CD4-positive, alpha-beta T cell treated with Interleukin-17A for 1 hour (primary cell): ENCODE measurements around the gene NHSL2.

Experiments
- DNase-seq: peaks from one replicate; pipeline ENCODE4 v3.0.0-alpha.2; 2020

NHSL2 gene

DNA sequence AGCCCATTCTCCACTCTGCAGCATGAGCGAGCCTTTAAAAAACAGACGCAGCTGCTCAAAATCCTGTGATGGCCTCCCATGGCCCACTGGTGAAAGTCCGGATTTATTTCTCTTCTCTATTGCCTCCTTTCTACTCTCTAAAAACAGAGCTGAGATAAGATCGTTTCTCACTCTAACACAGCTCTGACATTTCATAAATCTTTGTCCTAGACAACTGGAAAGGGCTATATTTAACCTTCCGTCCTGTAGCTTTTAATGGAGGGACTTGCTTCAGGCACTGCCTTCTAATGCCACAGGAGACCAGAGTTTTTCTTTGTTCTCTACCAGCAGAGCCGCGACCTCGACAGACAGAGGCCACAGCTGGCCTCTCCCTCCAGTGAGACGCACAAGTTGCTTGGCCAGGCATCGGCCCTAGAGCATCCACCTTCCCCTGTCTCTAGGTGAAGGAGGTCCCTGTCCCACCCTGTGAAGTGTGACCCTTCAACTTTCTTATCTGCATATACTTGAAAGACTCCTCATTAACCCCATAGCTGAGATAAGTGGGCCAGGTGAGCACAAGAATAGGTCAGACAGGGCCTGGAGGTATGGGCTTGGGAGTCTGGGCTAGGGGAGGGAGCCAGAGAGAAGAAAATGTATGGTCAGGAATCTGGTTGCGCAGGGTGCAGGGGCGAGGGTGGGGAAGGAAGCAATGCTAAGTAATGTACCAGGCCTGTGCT lies 171.1 kb downstream of the NHSL2 start:
- no peak for DNase-seq

DNA sequence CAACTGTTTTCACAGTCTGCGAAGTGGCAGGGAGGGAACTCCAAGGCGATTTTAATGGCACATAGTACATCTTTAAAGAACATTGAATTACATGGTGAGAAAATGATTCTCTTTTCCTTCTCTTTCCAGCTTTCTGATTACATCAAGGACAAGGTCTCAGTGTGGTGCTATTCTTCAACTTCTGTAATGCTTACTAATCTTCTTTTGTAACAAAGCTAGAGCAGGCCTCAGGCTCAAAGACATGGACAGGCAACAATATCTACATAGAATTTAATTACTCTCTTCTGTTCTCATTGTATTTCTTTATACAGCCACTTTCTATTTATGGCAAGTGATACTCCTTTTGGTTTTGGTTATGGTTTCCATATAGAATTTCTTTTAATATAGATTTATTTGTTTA lies 172.6 kb downstream of the NHSL2 start:
- no peak for DNase-seq

DNA sequence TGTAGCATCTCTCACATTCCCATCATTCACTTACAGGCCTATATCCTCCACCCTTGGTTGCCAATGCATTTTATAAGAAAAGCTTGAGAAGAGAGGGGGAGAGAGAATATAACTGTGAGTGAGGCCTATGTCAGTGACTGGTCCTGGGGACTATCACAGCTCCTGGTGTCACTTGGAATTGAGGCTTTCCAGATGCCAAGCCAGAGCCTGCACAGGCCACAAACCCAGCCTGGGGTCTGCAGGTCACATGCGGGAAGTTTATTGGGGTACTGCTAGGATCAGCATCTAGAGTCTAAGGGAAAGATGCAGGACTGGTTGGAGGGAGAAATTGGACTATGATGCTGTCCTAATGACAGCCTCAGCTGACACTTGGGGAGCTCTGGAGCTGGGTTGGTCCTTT lies 173.5 kb downstream of the NHSL2 start:
- DNase-seq = no peak

DNA sequence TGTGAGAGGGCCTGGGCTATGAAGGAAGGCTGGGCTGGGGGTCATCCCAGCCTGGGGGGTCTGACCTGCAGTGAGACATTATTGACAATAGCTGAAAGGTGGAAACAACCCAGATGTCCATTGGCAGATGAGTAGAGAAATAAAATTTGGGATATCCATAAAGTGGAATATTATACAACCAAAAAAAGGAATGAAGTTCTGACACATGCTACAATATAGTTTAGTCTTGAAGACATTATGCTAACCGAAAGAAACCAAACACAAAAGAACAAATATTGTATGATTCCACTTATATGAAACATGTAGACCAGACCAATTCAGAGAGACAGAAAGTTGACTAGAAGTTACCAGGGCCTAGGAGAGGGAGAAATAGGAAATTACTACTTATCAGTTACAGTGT lies 176.3 kb downstream of the NHSL2 start:
- DNase-seq = no peak

DNA sequence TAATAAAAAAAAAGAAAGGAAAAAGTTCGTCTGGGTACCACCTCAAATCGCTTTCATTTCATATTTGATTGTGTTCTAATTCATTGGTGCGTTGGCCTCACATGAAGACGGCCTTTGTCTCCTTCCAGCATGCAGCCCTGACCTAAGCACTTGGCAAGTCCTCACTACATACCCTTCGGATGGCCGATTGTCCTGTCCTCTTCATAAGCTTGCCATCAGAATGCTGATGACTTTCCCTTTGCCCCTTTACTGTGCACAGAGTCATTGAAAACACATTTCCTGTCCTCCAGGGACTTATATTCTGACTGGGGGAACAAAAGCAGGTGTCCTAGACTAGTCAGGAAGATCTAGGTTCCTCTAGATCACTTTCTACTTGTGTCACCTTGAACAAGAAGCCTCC lies 178.1 kb downstream of the NHSL2 start:
- DNase-seq = no peak

DNA sequence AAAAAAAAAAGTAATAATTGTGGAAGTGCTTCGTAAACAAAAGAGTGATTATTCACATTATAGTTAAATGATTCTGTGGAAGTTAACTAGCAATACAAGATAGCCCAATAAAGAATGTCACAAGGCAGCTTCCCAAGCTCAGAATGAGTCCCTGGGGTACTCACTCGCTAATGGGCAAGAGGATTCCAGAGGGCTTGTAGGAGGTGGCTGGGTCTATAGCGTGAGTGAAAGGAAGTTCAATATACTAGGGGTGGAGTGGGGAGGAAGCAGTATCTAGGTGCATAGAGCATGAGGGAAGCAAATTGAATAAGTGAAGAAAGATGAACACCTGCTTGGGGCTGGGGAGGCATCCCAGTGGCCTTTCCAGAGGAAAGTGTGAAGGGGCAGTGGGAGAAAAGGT lies 178.6 kb downstream of the NHSL2 start:
- no peak for DNase-seq

DNA sequence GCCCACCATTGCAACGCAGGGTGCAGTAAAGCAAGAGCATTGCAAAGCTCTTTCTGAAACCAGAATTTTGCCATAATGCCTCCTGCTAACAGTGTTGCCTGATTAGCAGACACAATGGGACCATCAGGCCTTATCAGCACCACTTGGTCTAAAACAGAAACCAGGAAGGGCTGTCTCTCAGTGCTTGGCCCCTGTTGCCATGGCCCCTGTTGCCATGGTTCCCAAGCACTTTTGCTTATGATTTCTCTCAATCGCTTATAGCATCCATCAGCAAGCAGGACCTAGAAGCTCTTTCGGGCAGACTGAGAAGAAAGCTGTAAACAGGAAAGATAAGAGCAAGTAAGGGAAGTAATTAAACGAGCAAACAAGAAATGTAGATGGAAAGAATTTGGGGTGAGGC lies 184.2 kb downstream of the NHSL2 start:
- DNase-seq = peak; percentile 89

DNA sequence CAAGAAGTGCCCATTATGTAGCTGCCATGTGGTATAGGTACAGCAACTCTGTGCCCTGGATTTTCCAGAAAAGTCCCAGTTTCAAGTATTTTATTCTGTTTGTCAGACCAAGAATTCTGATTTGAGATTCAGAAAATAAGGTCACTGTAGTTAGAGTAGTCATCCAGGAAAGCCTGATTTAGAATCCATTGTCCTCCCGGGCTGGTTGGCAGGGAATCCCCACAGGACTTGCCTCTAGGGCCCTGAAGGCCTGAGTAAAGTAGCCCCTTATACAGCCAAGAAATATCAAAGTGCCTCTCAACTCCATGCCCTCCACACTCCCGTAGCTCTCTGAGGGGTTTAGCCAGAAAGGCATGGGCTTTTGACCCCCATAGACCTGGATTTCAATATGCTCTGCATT lies 184.7 kb downstream of the NHSL2 start:
- no peak for DNase-seq

DNA sequence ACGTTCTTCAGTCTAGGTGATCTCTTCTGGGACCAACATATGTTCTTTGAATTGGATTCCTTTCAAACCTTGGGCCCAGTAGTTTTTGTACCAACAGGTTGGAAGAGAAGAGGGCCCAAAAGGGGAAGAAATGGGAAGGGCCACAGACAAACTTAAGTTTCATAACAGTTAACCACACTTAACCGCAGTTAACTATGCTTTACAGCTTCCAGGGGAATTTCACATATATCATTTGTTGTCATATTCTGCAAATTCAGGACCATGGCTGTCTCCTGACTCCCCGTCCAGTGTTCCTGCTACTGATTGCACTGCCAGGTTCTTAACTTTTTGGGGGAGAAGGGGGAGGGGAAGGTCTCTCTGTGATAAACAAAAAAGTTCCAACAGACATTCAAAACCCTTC lies 186.5 kb downstream of the NHSL2 start:
- no peak for DNase-seq

DNA sequence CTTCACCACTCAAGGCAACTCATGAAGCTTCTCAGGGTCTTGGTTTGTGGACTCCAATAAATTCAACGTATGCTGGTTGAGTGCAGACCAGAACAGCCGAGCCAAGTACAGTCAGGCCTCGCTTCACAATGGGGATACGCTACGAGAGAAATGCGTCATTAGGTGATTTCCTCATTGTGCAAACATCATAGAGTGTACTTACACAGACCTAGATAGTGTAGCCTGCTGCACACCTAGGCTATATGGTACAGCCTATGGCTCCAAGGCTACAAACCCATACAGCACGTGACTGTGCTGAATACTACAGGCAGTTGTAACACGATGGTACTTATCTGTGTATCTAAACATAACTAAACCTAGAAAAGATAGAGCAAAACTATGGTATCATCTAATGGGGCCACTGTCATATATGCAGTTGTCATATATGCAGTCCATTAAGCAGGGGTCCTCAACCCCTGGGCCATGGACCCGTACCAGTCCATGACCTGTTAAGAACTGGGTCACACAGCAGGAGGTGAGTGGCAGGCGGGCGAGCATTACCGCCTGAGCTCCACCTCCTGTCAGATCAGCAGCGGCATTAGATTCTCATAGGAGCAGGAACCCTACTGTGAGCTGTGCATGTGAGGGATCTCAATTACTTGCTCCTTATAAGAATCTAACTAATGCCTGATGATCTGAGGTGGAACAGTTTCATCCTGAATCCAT lies 189.6 kb downstream of the NHSL2 start:
- DNase-seq = peak; percentile 75

DNA sequence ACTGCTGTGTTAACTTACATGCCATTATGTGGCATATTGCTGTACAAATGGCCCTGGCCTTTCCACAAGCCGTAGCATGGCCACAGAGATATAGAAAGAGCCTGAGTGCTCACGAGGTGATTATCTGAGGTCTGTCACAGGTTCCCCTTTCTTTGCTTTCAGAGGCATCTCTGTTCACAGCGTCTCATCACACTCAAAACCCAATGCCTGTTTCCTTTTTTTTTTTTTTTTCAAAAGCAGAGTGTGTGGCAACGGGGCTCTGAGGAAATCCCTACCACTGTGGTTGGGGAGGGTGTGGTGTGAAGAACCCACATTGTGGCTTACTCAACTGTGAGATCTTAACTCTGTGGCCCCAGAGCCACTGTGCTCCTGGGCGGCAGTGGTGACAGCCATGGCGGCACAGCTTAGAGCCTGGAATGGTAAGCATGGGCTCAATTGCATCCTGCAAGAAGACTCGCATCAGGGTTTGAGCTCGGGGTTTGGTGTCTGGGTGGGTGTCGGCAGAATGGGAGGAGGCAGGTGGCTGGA lies 190.2 kb downstream of the NHSL2 start:
- DNase-seq = peak; percentile 87

DNA sequence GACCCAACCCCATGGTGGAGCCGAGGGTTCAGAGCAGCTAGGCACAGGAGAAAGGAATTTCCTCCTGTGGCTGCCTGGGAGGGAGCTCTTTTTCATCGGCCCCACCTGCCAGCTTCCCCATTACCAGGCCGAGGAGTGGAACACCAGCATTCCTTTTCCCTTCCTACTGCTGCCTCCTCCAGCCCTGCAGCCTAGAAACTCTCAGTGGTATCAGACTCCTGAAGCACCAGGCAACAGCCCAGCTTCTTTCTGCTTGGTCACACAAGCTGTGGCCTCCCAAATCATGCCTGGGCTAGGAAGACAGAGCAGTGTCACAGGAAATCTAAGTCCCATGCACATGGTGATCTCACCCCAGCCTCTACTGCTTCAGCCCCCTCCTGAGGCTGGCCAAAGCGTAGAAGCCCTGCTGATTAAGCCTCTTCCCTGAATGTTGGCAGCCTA lies 191.0 kb downstream of the NHSL2 start:
- peak; percentile 31 for DNase-seq

DNA sequence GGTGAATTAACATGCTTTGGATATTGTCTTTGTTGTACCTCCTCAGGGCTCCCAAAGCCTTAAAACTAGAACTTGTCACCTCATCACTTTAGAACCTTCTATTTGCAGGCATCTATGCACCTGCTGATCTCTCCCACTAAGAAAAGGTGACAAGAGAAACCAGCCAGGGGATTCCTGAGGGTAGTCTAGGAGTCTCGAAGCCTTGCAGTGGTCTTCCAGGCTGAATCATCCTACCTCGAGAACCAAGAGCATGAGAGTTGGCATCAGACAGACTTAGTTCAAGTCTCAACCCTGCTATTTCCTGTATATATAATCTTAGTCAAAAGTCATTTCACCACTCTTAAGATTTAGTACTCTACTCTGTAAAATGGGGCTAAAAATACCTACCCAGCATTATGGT lies 191.5 kb downstream of the NHSL2 start:
- peak; percentile 32 for DNase-seq

DNA sequence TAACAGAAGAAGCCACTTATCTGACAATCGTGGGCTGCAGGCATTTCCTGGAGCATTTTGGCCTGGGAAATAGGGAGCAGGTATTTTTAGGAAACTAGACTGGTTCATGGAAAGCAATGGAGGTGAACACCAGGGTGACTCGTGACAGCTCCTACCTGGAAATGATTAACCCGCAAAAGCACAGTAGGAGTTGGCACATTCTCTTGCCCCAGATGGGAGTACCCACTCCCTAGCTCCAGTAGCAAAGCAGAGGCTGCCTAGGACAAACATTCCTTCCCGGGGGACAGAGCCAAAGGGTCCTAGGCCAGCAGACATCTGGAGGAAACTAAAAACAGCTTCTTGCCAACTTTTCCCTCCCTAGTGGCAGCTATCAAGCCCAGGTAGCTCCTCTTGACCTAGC lies 192.1 kb downstream of the NHSL2 start:
- no peak for DNase-seq

DNA sequence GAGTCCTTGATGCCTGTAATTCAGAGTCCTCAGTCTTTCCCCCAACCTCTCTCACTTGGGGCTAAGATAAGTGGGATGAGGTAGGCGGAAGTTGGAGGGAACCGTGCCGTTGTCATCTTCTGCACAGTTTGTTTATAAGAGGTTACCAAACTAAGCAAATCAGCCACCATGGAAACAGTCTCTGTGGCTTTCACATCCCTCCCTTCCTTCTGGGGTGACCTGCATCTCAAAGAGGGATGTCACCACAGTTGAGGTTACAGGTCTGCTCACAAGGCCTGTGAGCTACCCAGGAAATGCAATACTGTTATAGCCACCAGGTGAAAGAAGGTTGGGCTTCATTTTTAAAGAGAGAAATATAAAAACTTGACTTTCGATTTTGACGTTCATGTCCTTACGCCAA lies 194.8 kb downstream of the NHSL2 start:
- peak; percentile 90 for DNase-seq

DNA sequence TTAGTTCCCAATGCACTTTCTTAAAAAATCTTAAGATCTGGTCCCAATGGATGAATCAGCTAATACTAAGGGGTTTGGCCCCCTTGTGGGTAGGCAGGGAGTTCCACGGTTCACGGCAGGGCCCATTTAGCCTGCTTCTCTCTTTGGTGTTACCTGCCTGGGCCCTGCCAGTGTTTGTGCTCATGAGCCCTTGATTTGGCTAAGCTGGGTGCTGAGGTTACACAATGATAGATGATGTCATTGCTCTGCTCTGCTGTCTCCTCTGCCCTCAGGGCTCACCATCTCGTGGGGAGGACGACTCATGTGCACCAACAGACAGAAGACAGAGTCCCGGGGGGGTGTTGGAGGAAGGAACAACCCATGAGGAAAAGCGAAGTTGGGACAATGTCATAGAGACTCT lies 196.7 kb downstream of the NHSL2 start:
- peak; percentile 50 for DNase-seq

DNA sequence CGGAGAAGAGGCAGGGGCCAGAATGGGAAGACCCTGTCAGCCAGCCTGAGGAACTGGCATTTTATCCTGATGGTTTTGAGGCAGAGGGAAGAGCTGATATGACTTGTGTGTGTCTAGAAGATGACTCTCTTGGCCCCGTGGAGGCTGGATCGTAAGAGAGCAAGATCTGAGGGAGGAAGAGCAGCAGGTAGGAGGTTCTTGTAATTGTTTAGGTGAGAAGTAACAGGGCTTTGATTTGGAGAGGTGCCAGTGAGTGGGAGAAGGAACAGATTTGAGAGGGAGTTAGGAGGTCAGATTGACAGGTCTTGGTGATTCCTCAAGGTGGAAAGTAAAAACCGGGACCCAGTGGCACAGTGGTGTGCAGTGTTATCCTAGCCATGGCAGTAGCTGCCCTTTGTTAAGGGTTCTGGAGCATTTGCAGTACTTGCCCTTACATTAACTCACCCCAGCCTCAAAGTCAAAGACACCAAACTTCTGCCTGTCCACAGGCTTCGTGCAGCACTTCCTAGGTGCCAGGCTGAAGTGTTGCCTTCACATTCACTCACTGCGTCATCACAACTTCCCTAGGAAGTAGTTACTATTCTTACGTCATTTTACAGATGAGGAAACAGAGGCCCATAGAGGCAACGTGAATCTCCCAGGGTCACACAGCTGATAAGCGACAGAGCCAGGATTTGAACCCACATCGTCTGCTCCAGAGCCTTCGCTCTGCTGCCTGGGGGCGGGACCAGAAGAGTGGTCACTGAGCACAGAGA lies 197.4 kb downstream of the NHSL2 start:
- DNase-seq = no peak

DNA sequence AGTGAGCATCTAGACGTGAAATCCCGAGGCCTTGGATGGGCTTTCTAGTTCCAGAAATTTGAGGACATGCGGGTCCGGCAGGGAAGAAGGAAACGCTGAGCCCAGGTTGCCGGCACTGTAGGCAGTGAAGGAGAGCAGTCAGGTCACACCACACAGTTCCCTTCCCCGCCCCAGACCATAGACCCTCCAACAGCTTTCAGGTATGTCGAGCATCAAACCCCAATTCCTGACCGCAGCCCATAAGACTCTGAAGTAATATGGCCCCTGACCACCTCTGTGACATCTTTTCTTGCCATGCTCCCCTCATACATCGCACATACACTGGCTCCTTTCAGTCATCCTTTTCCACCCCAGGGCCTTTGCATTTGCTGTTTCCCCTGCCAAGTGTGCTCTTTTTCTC lies 198.0 kb downstream of the NHSL2 start:
- no peak for DNase-seq

DNA sequence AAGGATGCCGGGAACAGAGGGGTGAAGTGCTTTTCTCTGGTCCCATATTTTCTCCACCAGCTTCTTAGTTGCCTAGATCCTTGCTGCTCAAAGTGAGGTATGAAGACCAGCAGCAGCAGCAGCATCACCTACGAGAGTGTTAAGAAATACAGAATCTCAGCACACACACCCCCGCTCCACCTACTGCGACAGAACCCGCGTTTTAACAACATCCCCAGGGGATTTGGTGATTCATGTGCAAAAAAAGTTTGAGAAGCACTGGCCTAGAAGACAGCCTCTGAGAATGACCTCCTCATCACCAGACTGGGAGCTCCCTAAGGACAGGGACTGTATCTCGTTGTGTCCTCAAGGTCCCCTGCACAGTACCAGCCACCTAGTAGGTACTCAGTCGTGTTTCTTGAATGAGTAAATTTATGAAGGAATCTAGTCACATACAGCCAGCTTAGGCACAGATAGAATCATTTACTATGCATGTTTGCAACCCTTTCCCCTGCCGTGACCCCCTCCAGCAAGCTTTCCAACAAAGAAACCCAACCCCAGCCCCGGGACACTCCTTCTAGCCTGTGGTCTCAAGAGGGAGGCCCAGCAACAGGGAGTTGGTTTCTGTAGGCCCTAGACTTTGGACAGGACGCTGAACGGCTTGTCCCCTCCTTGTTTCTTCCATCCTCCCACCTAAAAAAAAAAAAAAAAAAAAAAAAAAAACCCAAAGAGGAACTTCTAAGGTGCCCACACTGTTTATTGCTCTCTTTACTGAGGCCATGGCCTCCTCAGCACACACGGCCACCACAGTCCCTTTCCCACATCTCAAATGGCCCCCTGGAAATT lies 199.6 kb downstream of the NHSL2 start:
- no peak for DNase-seq

DNA sequence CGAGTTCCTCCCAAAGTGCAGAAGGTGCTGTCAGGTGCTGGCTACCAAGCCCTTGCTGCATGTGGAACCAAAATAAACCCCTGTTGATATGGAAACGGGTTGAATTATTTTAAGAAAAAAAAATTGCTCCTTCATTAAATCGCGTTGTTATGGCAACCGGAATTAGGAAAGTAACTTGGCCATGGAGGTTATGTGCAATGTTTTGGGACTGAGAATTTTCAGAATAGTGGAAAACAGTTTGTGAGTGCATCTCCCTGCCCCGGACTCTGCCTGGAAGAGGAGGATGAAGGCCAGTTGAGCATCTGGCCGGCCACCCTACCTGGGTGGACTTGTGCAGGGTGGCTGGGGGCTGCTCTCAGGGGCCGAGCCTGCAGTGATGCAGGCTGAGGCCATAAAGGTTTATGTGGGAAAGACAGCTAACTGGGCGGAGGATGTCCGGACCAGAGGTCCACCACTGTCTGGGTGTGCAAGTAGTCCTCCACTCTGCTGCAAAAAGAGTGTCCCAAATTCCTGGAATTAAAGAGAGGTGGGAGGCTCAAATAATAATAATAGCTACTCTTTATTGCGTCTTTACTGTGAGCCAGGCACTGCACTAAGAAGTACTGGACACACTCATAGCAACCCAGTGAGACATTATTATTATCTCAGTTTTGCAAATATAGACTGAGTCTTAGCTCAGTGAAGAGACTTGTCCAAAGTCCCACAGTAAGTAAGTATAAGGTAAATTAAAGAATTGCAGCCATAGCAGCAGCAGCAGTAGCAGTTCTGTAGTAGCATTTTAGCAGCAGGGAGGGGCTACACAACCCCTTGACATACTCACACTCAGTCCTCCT lies 200.4 kb downstream of the NHSL2 start:
- no peak for DNase-seq

DNA sequence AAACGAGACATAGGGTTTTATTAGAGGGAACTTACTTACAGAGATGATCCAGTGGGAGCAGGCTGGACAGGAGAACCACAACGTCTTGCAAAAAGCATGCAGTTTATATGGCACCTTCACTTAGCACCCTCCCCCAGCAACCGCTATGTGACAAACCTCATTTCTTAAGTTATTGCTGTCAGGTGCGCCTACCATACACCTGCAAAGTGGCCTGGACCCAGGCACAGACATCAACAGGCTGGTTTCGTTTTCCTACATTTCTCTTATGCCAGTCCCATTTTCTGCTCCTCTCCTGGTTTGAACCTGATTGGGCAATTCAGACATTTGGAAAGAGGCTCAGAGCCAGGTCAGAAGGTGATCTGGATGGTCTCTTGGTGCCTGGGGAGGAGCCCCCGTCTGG lies 202.8 kb downstream of the NHSL2 start:
- no peak for DNase-seq

DNA sequence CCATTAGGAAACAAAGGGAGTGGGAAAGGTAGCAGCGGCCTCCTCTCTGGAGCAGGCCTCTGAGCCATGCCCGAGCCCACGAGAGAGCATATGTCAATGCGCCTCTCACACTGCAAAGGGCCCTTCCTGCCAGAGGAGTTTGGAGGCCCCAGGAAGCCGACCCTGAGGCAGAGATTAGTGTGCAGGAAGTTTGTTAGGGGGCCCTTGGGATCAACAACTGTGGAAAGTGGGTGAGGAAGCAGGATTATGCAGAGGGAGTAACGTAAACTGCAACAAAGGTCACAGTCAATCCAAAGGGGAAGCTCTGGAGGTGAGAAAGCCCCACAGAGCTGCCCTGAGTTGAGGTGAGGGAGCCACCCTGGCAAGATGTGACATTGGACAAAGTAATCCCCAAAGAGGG lies 203.7 kb downstream of the NHSL2 start:
- no peak for DNase-seq
